Aorta (tissue), 5 donors: Measurements from ENCODE around the gene ALDOA. TPM values are rescaled to one million over a fixed set of nuclear protein-coding genes. Genes with fewer than 3 reads are reported as not detected.
A peak's percentile ranks its signal among the peaks of the same experiment; 100 is the strongest.
"Not testable (repeated sequence)": the region's sequence is repeated elsewhere in the genome, so short reads cannot be mapped to it uniquely, and the experiment has no call there.

Experiments used
- ATAC-seq: fragments of 200-7000 bp; cut with Tn5 transposase; one replicate; pipeline ENCODE4 v1.9.1; 2022; ENCODE audit warnings: moderate library complexity; ENCODE audit not compliant: low FRiP score
- DNase-seq, 2 donors: peaks; one replicate each; pipeline ENCODE4 v3.0.0-alpha.2; 2020
- H3K27ac ChIP-seq, 2 donors: one replicate each; pipeline ENCODE4 v1.5.1; 2013; ENCODE audit warnings: low read length in 2 of 2, mild to moderate bottlenecking in 2 of 2, moderate library complexity in 2 of 2, control low read depth in 1 of 2, inconsistent platforms in 1 of 2, low read depth in 1 of 2
- H3K27me3 ChIP-seq, 2 donors: one replicate each; pipeline ENCODE4 v1.6.1; 2013; ENCODE audit warnings: control low read depth in 1 of 2, low read length in 1 of 2, mild to moderate bottlenecking in 1 of 2, moderate library complexity in 1 of 2; ENCODE audit not compliant: insufficient read depth in 2 of 2, control insufficient read depth in 1 of 2
- H3K36me3 ChIP-seq, 2 donors: one replicate each; pipeline ENCODE4 v1.6.1; 2013; ENCODE audit warnings: control low read depth in 1 of 2, low read length in 1 of 2, mild to moderate bottlenecking in 1 of 2; ENCODE audit not compliant: insufficient read depth in 2 of 2, control insufficient read depth in 1 of 2
- H3K4me1 ChIP-seq, 2 donors: one replicate each; pipeline ENCODE4 v1.6.1; 2013; ENCODE audit warnings: low read length in 2 of 2, control low read depth in 1 of 2, mild to moderate bottlenecking in 1 of 2, moderate library complexity in 1 of 2; ENCODE audit not compliant: insufficient read depth in 2 of 2, control insufficient read depth in 1 of 2
- H3K4me3 ChIP-seq, 2 donors: one replicate each; pipeline ENCODE4 v1.5.1; 2013; ENCODE audit warnings: low read length in 2 of 2, control low read depth in 1 of 2, mild to moderate bottlenecking in 1 of 2
- H3K9me3 ChIP-seq: one replicate; pipeline ENCODE4 v1.6.1; 2013; ENCODE audit warnings: mild to moderate bottlenecking, low read length; ENCODE audit not compliant: control insufficient read depth
- WGBS, 2 donors: extraction: QIAGEN DNeasy Blood & Tissue Kit; methylation state at CpG; one replicate each; pipeline ENCODE4 v1.1.7; 2013; 5-methylcytosine and 5-hydroxymethylcytosine counted together
- intact Hi-C, 2 donors: fragments of 100-400 bp; cut with DNase I; formaldehyde crosslinking; loops; one replicate each; pipeline versions ENCODE4 v1.14.2 to v1.15.0; 2022
- polyA plus RNA-seq, 2 donors: library from polyadenylated mRNA; stranded (reverse); fragments of 200-250 nt; gene quantifications; one replicate each; pipeline ENCODE4 v1.2.3, GENCODE V29; 2013
- total RNA-seq, 2 donors: library from RNA; stranded (reverse); fragmentation: NEBNext Ultra II Directional; extraction: Animal tissue kit (Norgen Biotek cat#: 25700); gene quantifications; one replicate each; pipeline ENCODE4 v1.2.1, GENCODE V29; 2021
- donor health status: healthy with polysubstance abuse.
- donor health status: Bipolar disorder and iron deficiency.
- donor health status: DM: no; HTN: no; CAD: no.
- donor health status: DM: no; HTN: no; CAD: no.
- donor health status: DM: yes; HTN: yes; CAD: no.

ALDOA gene
- total and polyA plus RNA-seq, 4 donors = 494 to 861 (median 706) TPM

- H3K36me3 ChIP-seq = peaks cover 0 to 4% of the 10 kb centered on the region in 2 donors
- H3K9me3 ChIP-seq = no peaks in the 10 kb centered on the region
- DNase-seq (peak in 1 of 2 donors; percentile 77), ATAC-seq (peak; percentile 48)
- intact Hi-C loops = loop anchor here in 1 of 2 donors (2.0 to 10.0 kb wide), 2 partner anchors 52 to 296 kb away; no protein-coding TSS in a partner anchor
- H3K4me1 ChIP-seq = no peaks in the 10 kb centered on the region
- H3K27me3 ChIP-seq = no peaks in the 10 kb centered on the region
- WGBS, 2 donors = 68 to 70% methylated on average over 20 of the region's 20 CpGs
- H3K27ac ChIP-seq = no peak within 1 kb of the TSS
- no peak within 1 kb of the TSS for H3K4me3 ChIP-seq
Observed at GRCh38 chr16:30113031-30113710, 47.6 kb downstream of the ALDOA start, which contains the start of gene GDPD3. Gene GDPD3, minus strand, starts transcription at chr16:30113537. Its CDS starts 59 bp downstream, at chr16:30113478.

- Histone ChIP-seq H3K36me3 (peaks cover 0 to 3% of the 10 kb centered on the region in 2 donors), H3K9me3 (no peaks in the 10 kb centered on the region), H3K4me1 (no peaks in the 10 kb centered on the region), H3K4me3 (no peak overlapping the region), H3K27me3 (no peaks in the 10 kb centered on the region), H3K27ac (no peak overlapping the region)
- WGBS, 2 donors = 87 to 91% methylated on average over 20 of the region's 20 CpGs
- ATAC-seq (peak; percentile 20), DNase-seq (no peak)
- intact Hi-C loops = loop anchor here in 1 of 2 donors (2.0 to 10.0 kb wide), 2 partner anchors 51 to 295 kb away; no protein-coding TSS in a partner anchor
Observed at GRCh38 chr16:30113711-30114333, 48.3 kb downstream of the ALDOA start.

- no peaks in the 10 kb centered on the region for H3K4me1 ChIP-seq
- peaks cover 0 to 3% of the 10 kb centered on the region in 2 donors for H3K36me3 ChIP-seq
- no peaks in the 10 kb centered on the region for H3K27me3 ChIP-seq
- ATAC-seq = no peak
- H3K27ac ChIP-seq = no peak overlapping the region
- WGBS, 2 donors = 69 to 76% methylated on average over 10 to 11 of the region's 11 CpGs
- no peaks in the 10 kb centered on the region for H3K9me3 ChIP-seq
- H3K4me3 ChIP-seq = no peak overlapping the region
- DNase-seq = no peak
- intact Hi-C loops = loop anchor here in 1 of 2 donors (10.0 kb wide), 1 partner anchor 50 kb away; no protein-coding TSS in a partner anchor
Observed at GRCh38 chr16:30114411-30114810, 48.9 kb downstream of the ALDOA start.

- H3K4me3 ChIP-seq, H3K4me1 ChIP-seq, H3K36me3 ChIP-seq, H3K27me3 ChIP-seq, H3K27ac ChIP-seq, ATAC-seq, H3K9me3 ChIP-seq, DNase-seq: not testable (repeated sequence)
- intact Hi-C loops = loop anchor here in 1 of 2 donors (10.0 kb wide), 1 partner anchor 50 kb away; no protein-coding TSS in a partner anchor
- 90% methylated on average over 7 of the region's 7 CpGs for WGBS, 2 donors
Observed at GRCh38 chr16:30114833-30115232, 49.3 kb downstream of the ALDOA start.

GRCh38 chr16:30115238-30115637 is 49.7 kb downstream of the ALDOA start:
- Histone ChIP-seq H3K4me3 (no peak overlapping the region), H3K36me3 (peaks cover 0 to 3% of the 10 kb centered on the region in 2 donors), H3K27ac (no peak overlapping the region), H3K27me3 (no peaks in the 10 kb centered on the region), H3K4me1 (no peaks in the 10 kb centered on the region), H3K9me3 (no peaks in the 10 kb centered on the region)
- intact Hi-C loops = loop anchor here in 1 of 2 donors (10.0 kb wide), 1 partner anchor 50 kb away; no protein-coding TSS in a partner anchor
- ATAC-seq = no peak
- WGBS, 2 donors = 90 to 92% methylated on average over 7 of the region's 7 CpGs
- DNase-seq = no peak

- no peak for ATAC-seq
- intact Hi-C loops = loop anchor here in 1 of 2 donors (10.0 kb wide), 1 partner anchor 48 kb away; no protein-coding TSS in a partner anchor
- WGBS, 2 donors = 87 to 90% methylated on average over 16 of the region's 16 CpGs
- H3K4me3 ChIP-seq = no peak overlapping the region
- DNase-seq = no peak
- no peaks in the 10 kb centered on the region for H3K27me3 ChIP-seq
- H3K4me1 ChIP-seq = no peaks in the 10 kb centered on the region
- no peaks in the 10 kb centered on the region for H3K9me3 ChIP-seq
- no peak overlapping the region for H3K27ac ChIP-seq
- H3K36me3 ChIP-seq = peaks cover 0 to 3% of the 10 kb centered on the region in 2 donors
Observed at GRCh38 chr16:30116291-30117207, 51.0 kb downstream of the ALDOA start.

- Histone ChIP-seq H3K4me1 (no peaks in the 10 kb centered on the region), H3K9me3 (no peaks in the 10 kb centered on the region), H3K27ac (no peak overlapping the region), H3K27me3 (no peaks in the 10 kb centered on the region), H3K4me3 (no peak overlapping the region), H3K36me3 (peaks cover 0 to 3% of the 10 kb centered on the region in 2 donors)
- ATAC-seq (no peak), DNase-seq (no peak)
- intact Hi-C loops = loop anchor here in 1 of 2 donors (10.0 kb wide), 1 partner anchor 47 kb away; no protein-coding TSS in a partner anchor
- 93 to 94% methylated on average over 10 of the region's 10 CpGs for WGBS, 2 donors
Observed at GRCh38 chr16:30117768-30118167, 52.2 kb downstream of the ALDOA start.

- Histone ChIP-seq H3K27ac (no peak overlapping the region), H3K9me3 (no peaks in the 10 kb centered on the region), H3K27me3 (no peaks in the 10 kb centered on the region), H3K36me3 (peaks cover 0 to 3% of the 10 kb centered on the region in 2 donors), H3K4me3 (no peak overlapping the region), H3K4me1 (peaks cover 0 to 2% of the 10 kb centered on the region in 2 donors)
- ATAC-seq (no peak), DNase-seq (no peak)
- intact Hi-C loops = loop anchor here in 1 of 2 donors (10.0 kb wide), 1 partner anchor 45 kb away; no protein-coding TSS in a partner anchor
- 91 to 92% methylated on average over 2 of the region's 2 CpGs for WGBS, 2 donors
Observed at GRCh38 chr16:30119428-30119827, 53.9 kb downstream of the ALDOA start.
